HG03378 (cell line): ENCODE results near the gene ERP27.

Experiments
- ATAC-seq: cut with Tn5 transposase; IDR thresholded peaks from one replicate; pipeline ENCODE4 v1.9.1; 2021; ENCODE audit warnings: mild to moderate bottlenecking, moderate library complexity; ENCODE audit not compliant: unreplicated experiment

Gene ERP27

DNA sequence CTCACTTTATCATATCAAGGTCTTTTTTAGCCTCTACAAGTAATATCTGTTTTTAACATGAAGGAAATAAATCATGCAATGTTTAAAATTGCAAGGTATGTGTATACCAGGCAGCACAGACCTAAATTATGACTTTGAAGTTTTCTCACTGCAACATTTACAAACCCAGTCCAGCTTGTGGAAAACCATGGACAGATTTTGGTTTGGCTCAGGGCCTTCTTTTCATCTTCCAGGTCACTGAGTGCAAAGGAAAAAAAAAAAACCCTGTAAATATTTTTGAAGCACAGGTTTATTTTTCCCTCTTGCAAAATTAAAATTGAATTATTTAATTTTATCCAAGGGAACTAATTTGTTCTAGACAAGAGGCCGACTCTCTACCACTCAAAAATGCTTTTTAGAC is 66.5 kb downstream of the ERP27 start:
- no peak for ATAC-seq

DNA sequence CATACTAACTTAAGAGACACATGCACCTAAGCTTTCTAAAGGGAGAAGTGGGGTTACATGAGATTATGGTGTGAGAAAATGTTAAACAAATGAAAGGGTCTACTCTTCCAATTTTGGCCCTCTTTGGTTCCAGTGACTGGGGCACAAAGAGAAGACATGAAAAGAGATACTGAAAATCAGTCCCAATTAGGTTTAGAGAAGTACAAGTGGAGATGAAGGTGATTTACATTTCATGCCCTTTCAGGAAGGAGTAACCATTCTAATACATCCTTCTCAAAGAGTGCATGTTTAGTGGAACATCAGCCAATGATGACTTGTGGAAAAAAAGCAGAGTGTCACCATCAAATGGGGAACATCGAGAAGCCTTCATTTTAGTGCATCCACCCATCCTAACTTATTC is 67.1 kb downstream of the ERP27 start:
- no peak for ATAC-seq

- ATAC-seq, result no peak
Observed at GRCh38 chr12:14868916-14869506, 69.3 kb downstream of the ERP27 start.
